ENCODE results near the gene TRPM5. TPM values are rescaled to one million over a fixed set of nuclear protein-coding genes. Genes with fewer than 3 reads are reported as not detected.
A peak's percentile ranks its signal among the peaks of the same experiment; 100 is the strongest.

The TRPM5 gene
- polyA plus RNA-seq, 3 donors from 2014 or later: not detected

GRCh38 chr11:2444821-2445745 lies 769 bp upstream of the TRPM5 start, which contains the start of gene KCNQ1:
Gene KCNQ1, plus strand, starts transcription at chr11:2445008. Its CDS starts 91 bp downstream, at chr11:2445099.
- Mint-ChIP-seq H3K36me3 (no peaks in the 10 kb centered on the region), H3K4me3 (peak within 1 kb of the TSS; percentile 73 to 80 (median 77)), H3K4me1 (peaks cover 6 to 18% of the 10 kb centered on the region in 2 donors), H3K9me3 (no peaks in the 10 kb centered on the region), H3K27ac (no peak within 1 kb of the TSS), H3K27me3 (ENCODE audit: low read depth in 3 of 3) (peaks cover 3 to 15% (median 14%) of the 10 kb centered on the region in 3 donors)
- DNase-seq: peak; percentile 35 to 46 (median 39)

- Mint-ChIP-seq H3K36me3 (no peaks in the 10 kb centered on the region), H3K9me3 (no peaks in the 10 kb centered on the region), H3K4me3 (peak overlapping the region in 4 of 5 donors; percentile 24 to 70 (median 48)), H3K4me1 (peaks cover 6 to 18% of the 10 kb centered on the region in 2 donors), H3K27me3 (ENCODE audit: low read depth in 3 of 3) (peaks cover 5 to 19% (median 14%) of the 10 kb centered on the region in 3 donors), H3K27ac (no peak overlapping the region)
- DNase-seq: no peak
Observed at GRCh38 chr11:2443406-2443805, 908 bp downstream of the TRPM5 start.

- Mint-ChIP-seq H3K27me3 (ENCODE audit: low read depth in 3 of 3) (peaks cover 8 to 16% (median 13%) of the 10 kb centered on the region in 3 donors), H3K36me3 (no peaks in the 10 kb centered on the region), H3K4me3 (no peak overlapping the region), H3K9me3 (no peaks in the 10 kb centered on the region), H3K4me1 (peaks cover 6 to 17% of the 10 kb centered on the region in 2 donors), H3K27ac (no peak overlapping the region)
- no peak for DNase-seq
Observed at GRCh38 chr11:2442589-2442988, 1.7 kb downstream of the TRPM5 start.

GRCh38 chr11:2441171-2441570 lies 3.1 kb downstream of the TRPM5 start:
- DNase-seq: no peak
- Mint-ChIP-seq H3K36me3 (no peaks in the 10 kb centered on the region), H3K9me3 (no peaks in the 10 kb centered on the region), H3K4me1 (peaks cover 6 to 9% of the 10 kb centered on the region in 2 donors), H3K27me3 (ENCODE audit: low read depth in 3 of 3) (peaks cover 11 to 15% (median 13%) of the 10 kb centered on the region in 3 donors), H3K4me3 (no peak overlapping the region), H3K27ac (no peak overlapping the region)

- peaks cover 11 to 15% (median 13%) of the 10 kb centered on the region in 3 donors for H3K27me3 Mint-ChIP-seq (ENCODE audit: low read depth in 3 of 3)
- peaks cover 5 to 9% of the 10 kb centered on the region in 2 donors for H3K4me1 Mint-ChIP-seq
- H3K27ac Mint-ChIP-seq: no peak overlapping the region
- no peaks in the 10 kb centered on the region for H3K36me3 Mint-ChIP-seq
- H3K9me3 Mint-ChIP-seq: no peaks in the 10 kb centered on the region
- no peak overlapping the region for H3K4me3 Mint-ChIP-seq
- no peak for DNase-seq
Observed at GRCh38 chr11:2440646-2441045, 3.7 kb downstream of the TRPM5 start.

GRCh38 chr11:2439820-2440219 lies 4.5 kb downstream of the TRPM5 start:
- Mint-ChIP-seq H3K36me3 (no peaks in the 10 kb centered on the region), H3K4me3 (no peak overlapping the region), H3K9me3 (no peaks in the 10 kb centered on the region), H3K27ac (no peak overlapping the region), H3K27me3 (ENCODE audit: low read depth in 3 of 3) (peaks cover 9 to 12% (median 11%) of the 10 kb centered on the region in 3 donors), H3K4me1 (peaks cover 0 to 4% of the 10 kb centered on the region in 2 donors)
- no peak for DNase-seq

GRCh38 chr11:2437516-2437915 lies 6.8 kb downstream of the TRPM5 start:
- H3K36me3 Mint-ChIP-seq: no peaks in the 10 kb centered on the region
- no peaks in the 10 kb centered on the region for H3K9me3 Mint-ChIP-seq
- H3K27me3 Mint-ChIP-seq (ENCODE audit: low read depth in 3 of 3): peaks cover 7 to 9% (median 8%) of the 10 kb centered on the region in 3 donors
- no peak overlapping the region for H3K27ac Mint-ChIP-seq
- no peaks in the 10 kb centered on the region for H3K4me1 Mint-ChIP-seq
- DNase-seq: no peak
- no peak overlapping the region for H3K4me3 Mint-ChIP-seq

- Mint-ChIP-seq H3K9me3 (no peaks in the 10 kb centered on the region), H3K27me3 (ENCODE audit: low read depth in 3 of 3) (peaks cover 9 to 11% (median 11%) of the 10 kb centered on the region in 3 donors), H3K36me3 (no peaks in the 10 kb centered on the region), H3K4me3 (no peak overlapping the region), H3K27ac (no peak overlapping the region), H3K4me1 (no peaks in the 10 kb centered on the region)
- DNase-seq: no peak
Observed at GRCh38 chr11:2436521-2437031, 7.7 kb downstream of the TRPM5 start.

GRCh38 chr11:2436013-2436520 lies 8.2 kb downstream of the TRPM5 start:
- H3K4me3 Mint-ChIP-seq: no peak overlapping the region
- no peaks in the 10 kb centered on the region for H3K36me3 Mint-ChIP-seq
- H3K27me3 Mint-ChIP-seq (ENCODE audit: low read depth in 3 of 3): peaks cover 7 to 14% (median 13%) of the 10 kb centered on the region in 3 donors
- no peaks in the 10 kb centered on the region for H3K4me1 Mint-ChIP-seq
- DNase-seq: no peak
- H3K27ac Mint-ChIP-seq: no peak overlapping the region
- no peaks in the 10 kb centered on the region for H3K9me3 Mint-ChIP-seq

- DNase-seq: no peak
- H3K4me1 Mint-ChIP-seq: no peaks in the 10 kb centered on the region
Observed at GRCh38 chr11:2435288-2436012, 8.9 kb downstream of the TRPM5 start.

GRCh38 chr11:2434506-2435255 lies 9.6 kb downstream of the TRPM5 start:
- DNase-seq: no peak
- Mint-ChIP-seq H3K27ac (no peak overlapping the region), H3K36me3 (no peaks in the 10 kb centered on the region), H3K4me1 (no peaks in the 10 kb centered on the region), H3K9me3 (peaks cover 0 to 2% (median 0%) of the 10 kb centered on the region in 6 donors), H3K4me3 (no peak overlapping the region), H3K27me3 (ENCODE audit: low read depth in 3 of 3) (peaks cover 5 to 13% (median 12%) of the 10 kb centered on the region in 3 donors)

More at GRCh38 chr11:2435288-2436012, 8.9 kb downstream of the TRPM5 start:
- H3K4me3 Mint-ChIP-seq: no peak overlapping the region
- H3K27ac Mint-ChIP-seq: no peak overlapping the region
- peaks cover 7 to 14% (median 13%) of the 10 kb centered on the region in 3 donors for H3K27me3 Mint-ChIP-seq (ENCODE audit: low read depth in 3 of 3)
- peaks cover 0 to 2% (median 0%) of the 10 kb centered on the region in 6 donors for H3K9me3 Mint-ChIP-seq
- no peaks in the 10 kb centered on the region for H3K36me3 Mint-ChIP-seq

GRCh38 chr11:2434008-2434407 lies 10.3 kb downstream of the TRPM5 start:
- no peak overlapping the region for H3K4me3 Mint-ChIP-seq
- DNase-seq: no peak

More at GRCh38 chr11:2434008-2434407, 10.3 kb downstream of the TRPM5 start:
- peaks cover 5 to 11% (median 10%) of the 10 kb centered on the region in 3 donors for H3K27me3 Mint-ChIP-seq (ENCODE audit: low read depth in 3 of 3)
- H3K36me3 Mint-ChIP-seq: no peaks in the 10 kb centered on the region
- no peak overlapping the region for H3K27ac Mint-ChIP-seq
- peaks cover 0 to 2% (median 0%) of the 10 kb centered on the region in 6 donors for H3K9me3 Mint-ChIP-seq
- H3K4me1 Mint-ChIP-seq: no peaks in the 10 kb centered on the region

Measured in immature natural killer cell (primary cell).